ENCODE data around the gene SELENON. TPM values are rescaled to one million over a fixed set of nuclear protein-coding genes. Genes with fewer than 3 reads are reported as not detected.

The SELENON gene
- total RNA-seq, 1 experiment from 2014 or later = 21.8 TPM

DNA sequence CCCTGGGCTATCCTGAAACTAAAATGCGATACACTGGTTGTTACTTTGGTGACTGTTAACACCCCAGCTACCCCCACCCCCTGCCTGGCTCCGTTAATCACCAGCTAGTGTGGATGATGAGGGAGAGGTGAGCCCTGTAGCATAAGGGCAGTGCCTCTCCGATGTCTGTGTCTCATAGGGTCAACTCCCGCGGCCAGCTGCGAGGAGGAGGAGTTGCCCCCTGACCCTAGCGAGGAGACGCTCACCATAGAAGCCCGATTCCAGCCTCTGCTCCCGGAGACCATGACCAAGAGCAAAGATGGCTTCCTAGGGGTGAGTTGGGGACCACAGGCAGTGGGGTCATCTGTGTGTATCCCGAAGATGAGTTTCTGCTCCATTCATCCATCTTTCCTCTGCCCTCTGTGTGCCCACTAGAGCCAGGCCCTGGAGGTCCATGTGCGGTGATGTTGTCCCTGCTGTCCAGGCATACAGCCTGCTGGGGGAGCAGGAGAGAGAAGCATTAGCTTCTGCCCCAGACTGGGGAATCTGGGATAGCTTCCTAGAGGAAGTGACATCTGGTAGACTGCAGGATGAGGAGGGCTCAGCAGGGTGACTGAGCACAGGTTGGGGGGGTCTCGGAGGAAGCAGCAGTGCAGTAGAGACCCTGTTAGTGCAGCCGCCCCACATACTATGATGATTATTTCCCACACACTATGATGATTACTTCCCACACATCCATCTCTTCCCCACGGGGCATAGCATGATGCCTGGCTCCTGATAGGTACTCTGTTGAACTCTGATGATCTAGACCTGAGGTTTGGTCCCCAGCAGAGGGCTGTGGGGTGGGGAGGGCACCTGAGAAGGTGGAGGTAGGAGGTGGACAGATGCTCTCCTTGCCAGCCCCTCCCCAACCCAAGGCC is 5.2 kb downstream of the SELENON start:
- peak overlapping the region; percentile 73 for H3K27ac Mint-ChIP-seq (ENCODE audit: low read depth, unreplicated experiment)
- H3K27me3 Mint-ChIP-seq (ENCODE audit: insufficient read depth, unreplicated experiment) = no peaks in the 10 kb centered on the region
- ChIA-PET POLR2A (interaction anchor here (0.5 to 1.0 kb wide), 4 partner anchors 13 to 1400 kb away, joined by 3 to 4 read pairs (median 4); partner anchors contain the start of gene MTFR1L), CTCF (interaction anchor here (0.6 kb wide), 1 partner anchor 1169 kb away, joined by 3 read pairs; no protein-coding TSS in a partner anchor)
- TF ChIP-seq, protein P1, sequence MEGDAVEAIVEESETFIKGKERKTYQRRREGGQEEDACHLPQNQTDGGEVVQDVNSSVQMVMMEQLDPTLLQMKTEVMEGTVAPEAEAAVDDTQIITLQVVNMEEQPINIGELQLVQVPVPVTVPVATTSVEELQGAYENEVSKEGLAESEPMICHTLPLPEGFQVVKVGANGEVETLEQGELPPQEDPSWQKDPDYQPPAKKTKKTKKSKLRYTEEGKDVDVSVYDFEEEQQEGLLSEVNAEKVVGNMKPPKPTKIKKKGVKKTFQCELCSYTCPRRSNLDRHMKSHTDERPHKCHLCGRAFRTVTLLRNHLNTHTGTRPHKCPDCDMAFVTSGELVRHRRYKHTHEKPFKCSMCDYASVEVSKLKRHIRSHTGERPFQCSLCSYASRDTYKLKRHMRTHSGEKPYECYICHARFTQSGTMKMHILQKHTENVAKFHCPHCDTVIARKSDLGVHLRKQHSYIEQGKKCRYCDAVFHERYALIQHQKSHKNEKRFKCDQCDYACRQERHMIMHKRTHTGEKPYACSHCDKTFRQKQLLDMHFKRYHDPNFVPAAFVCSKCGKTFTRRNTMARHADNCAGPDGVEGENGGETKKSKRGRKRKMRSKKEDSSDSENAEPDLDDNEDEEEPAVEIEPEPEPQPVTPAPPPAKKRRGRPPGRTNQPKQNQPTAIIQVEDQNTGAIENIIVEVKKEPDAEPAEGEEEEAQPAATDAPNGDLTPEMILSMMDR (IDR thresholded peaks at IDR 0.05; ENCODE audit: unreplicated experiment) = no peak
- no peaks in the 10 kb centered on the region for H3K9me3 Mint-ChIP-seq (ENCODE audit: unreplicated experiment)
- intact Hi-C loops (cut with micrococcal nuclease) = no loop called here
- no TSS peak for BruUV-seq (replicated peaks)
- DNase-seq (ENCODE audit: unreplicated experiment) = no peak
- H3K36me3 Mint-ChIP-seq (ENCODE audit: insufficient read depth, unreplicated experiment) = no peaks in the 10 kb centered on the region
- peaks cover 16% of the 10 kb centered on the region for H3K4me1 Mint-ChIP-seq (ENCODE audit: insufficient read depth, unreplicated experiment)
- H3K4me3 Mint-ChIP-seq (ENCODE audit: unreplicated experiment) = no peak overlapping the region

DNA sequence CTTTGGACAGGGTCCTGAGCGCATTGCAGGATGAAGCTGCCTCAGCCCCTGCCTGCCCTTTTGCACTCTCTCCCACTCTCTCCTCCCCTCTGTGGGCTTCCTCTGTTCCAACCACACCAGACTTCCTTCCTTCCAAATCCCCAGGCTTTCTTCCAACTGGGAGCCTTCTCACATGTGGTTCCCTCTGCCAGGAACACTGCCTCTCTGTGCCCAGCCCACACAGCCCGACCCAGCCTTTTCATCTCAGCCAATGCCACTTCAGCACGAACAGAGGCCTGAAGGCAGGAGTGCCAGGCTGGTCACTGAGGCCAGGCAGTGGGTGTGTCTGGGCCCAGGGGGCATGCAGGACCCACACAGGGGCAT is 5.9 kb downstream of the SELENON start:
- BruUV-seq (replicated peaks) = no TSS peak
- intact Hi-C loops (cut with micrococcal nuclease) = no loop called here
- Mint-ChIP-seq H3K36me3 (ENCODE audit: insufficient read depth, unreplicated experiment) (no peaks in the 10 kb centered on the region), H3K4me3 (ENCODE audit: unreplicated experiment) (no peak overlapping the region), H3K27ac (ENCODE audit: low read depth, unreplicated experiment) (peak overlapping the region; percentile 73), H3K27me3 (ENCODE audit: insufficient read depth, unreplicated experiment) (no peaks in the 10 kb centered on the region), H3K4me1 (ENCODE audit: insufficient read depth, unreplicated experiment) (peaks cover 10% of the 10 kb centered on the region), H3K9me3 (ENCODE audit: unreplicated experiment) (no peaks in the 10 kb centered on the region)
- no peak for DNase-seq (ENCODE audit: unreplicated experiment)
- POLR2A ChIA-PET = interaction anchor here (1.0 kb wide), 1 partner anchor 13 kb away, joined by 4 read pairs; no protein-coding TSS in a partner anchor
- TF ChIP-seq, protein P1 (IDR thresholded peaks at IDR 0.05; ENCODE audit: unreplicated experiment) = no peak
- CTCF ChIA-PET = interaction anchor here (0.6 kb wide), 1 partner anchor 1170 kb away, joined by 3 read pairs; no protein-coding TSS in a partner anchor

DNA sequence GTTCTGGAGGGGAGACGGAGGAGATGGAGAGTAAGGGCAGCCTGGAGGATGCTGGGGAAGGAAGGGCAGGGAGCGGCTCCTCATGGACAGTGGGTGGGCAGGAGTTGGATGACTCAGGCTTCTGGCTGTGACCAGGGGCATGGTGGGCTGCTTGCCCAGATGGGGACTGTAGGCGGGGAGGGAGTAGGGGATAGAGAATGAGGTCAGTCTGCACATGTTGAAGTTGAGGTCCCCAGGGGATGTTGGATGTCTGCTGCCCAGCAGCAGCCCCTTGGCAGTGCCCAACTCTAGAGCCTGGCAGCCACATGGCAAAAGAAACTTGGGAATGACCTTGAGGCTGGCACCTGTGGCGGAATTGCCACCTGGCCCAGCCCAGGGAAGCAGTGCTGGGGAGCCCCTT is 6.4 kb downstream of the SELENON start:
- Mint-ChIP-seq H3K27ac (ENCODE audit: low read depth, unreplicated experiment) (no peak overlapping the region), H3K27me3 (ENCODE audit: insufficient read depth, unreplicated experiment) (no peaks in the 10 kb centered on the region), H3K4me1 (ENCODE audit: insufficient read depth, unreplicated experiment) (peaks cover 8% of the 10 kb centered on the region), H3K4me3 (ENCODE audit: unreplicated experiment) (no peak overlapping the region), H3K9me3 (ENCODE audit: unreplicated experiment) (no peaks in the 10 kb centered on the region), H3K36me3 (ENCODE audit: insufficient read depth, unreplicated experiment) (no peaks in the 10 kb centered on the region)
- TF ChIP-seq, protein P1 (IDR thresholded peaks at IDR 0.05; ENCODE audit: unreplicated experiment) = no peak
- intact Hi-C loops (cut with micrococcal nuclease) = no loop called here
- ChIA-PET POLR2A (interaction anchor here (1.0 kb wide), 1 partner anchor 12 kb away, joined by 4 read pairs; no protein-coding TSS in a partner anchor), CTCF (interaction anchor here (0.6 to 1.1 kb wide), 2 partner anchors 198 to 1171 kb away, joined by 3 read pairs; no protein-coding TSS in a partner anchor)
- DNase-seq (ENCODE audit: unreplicated experiment) = no peak
- BruUV-seq (replicated peaks) = no TSS peak
